OCI-LY3 (cell line): ENCODE measurements around the gene JARID2.

Source experiments
- EZH2phosphoT487 ChIP-seq: fragments of 200-600 bp; shearing (Covaris generic); IDR thresholded peaks from 2 replicates; pipeline ENCODE4 v1.6.1; 2018; ENCODE audit warnings: antibody characterized with exemption, mixed run types, low read depth
- TF ChIP-seq, protein P1 (sequence below): fragments of 200-600, 300-600 bp; sonication (generic); IDR thresholded peaks from 2 replicates; pipeline ENCODE4 v1.5.1; 2014; ENCODE audit warnings: antibody characterized with exemption, low read length, low read depth

- TF ChIP-seq, protein P1, sequence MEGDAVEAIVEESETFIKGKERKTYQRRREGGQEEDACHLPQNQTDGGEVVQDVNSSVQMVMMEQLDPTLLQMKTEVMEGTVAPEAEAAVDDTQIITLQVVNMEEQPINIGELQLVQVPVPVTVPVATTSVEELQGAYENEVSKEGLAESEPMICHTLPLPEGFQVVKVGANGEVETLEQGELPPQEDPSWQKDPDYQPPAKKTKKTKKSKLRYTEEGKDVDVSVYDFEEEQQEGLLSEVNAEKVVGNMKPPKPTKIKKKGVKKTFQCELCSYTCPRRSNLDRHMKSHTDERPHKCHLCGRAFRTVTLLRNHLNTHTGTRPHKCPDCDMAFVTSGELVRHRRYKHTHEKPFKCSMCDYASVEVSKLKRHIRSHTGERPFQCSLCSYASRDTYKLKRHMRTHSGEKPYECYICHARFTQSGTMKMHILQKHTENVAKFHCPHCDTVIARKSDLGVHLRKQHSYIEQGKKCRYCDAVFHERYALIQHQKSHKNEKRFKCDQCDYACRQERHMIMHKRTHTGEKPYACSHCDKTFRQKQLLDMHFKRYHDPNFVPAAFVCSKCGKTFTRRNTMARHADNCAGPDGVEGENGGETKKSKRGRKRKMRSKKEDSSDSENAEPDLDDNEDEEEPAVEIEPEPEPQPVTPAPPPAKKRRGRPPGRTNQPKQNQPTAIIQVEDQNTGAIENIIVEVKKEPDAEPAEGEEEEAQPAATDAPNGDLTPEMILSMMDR = no peak
- no peak for TF ChIP-seq EZH2phosphoT487
Measured at GRCh38 chr6:15521582-15521981, 275.7 kb downstream of the JARID2 start.
